ENCODE results near the gene SERINC4. TPM values are rescaled to one million over a fixed set of nuclear protein-coding genes. Genes with fewer than 3 reads are reported as not detected.

Gene SERINC4
- total RNA-seq, 1 experiment from 2014 or later: 0.17 TPM

- Histone ChIP-seq H4K5ac (ENCODE audit: insufficient read length, low read depth, low read length) (no peak overlapping the region), H3K23me2 (ENCODE audit: insufficient read length, low read depth, low read length, poor library complexity, severe bottlenecking) (peaks cover 13% of the 10 kb centered on the region), H3K56ac (ENCODE audit: insufficient read length, low read depth, low read length) (no peak overlapping the region), H3K79me2 (ENCODE audit: insufficient read depth, low read length) (no peaks in the 10 kb centered on the region), H3K4ac (ENCODE audit: low read depth, low read length) (no peak overlapping the region), H3K9ac (ENCODE audit: extremely low read depth, insufficient read length, low read length) (peak overlapping the region; percentile 53), H3T11ph (ENCODE audit: low read length) (no peak overlapping the region), H2BK120ac (ENCODE audit: low read depth, low read length, poor library complexity, severe bottlenecking) (no peak overlapping the region), H2BK20ac (ENCODE audit: low read depth, low read length, poor library complexity, severe bottlenecking) (no peak overlapping the region), H2BK5ac (ENCODE audit: insufficient read length, low read length) (no peak overlapping the region), H3K9me3 (ENCODE audit: control insufficient read depth, low read depth, low read length) (no peaks in the 10 kb centered on the region), H3K23ac (ENCODE audit: insufficient read length, low read depth, low read length) (no peak overlapping the region), H2BK12ac (ENCODE audit: insufficient read length, low read depth, low read length) (no peak overlapping the region), H3K14ac (ENCODE audit: insufficient read depth, low read length) (peak overlapping the region; percentile 64; the same call in 1 of the 2 replicates), H4K20me1 (ENCODE audit: control insufficient read depth, insufficient read depth, insufficient read length) (no peaks in the 10 kb centered on the region), H3K79me1 (ENCODE audit: insufficient read depth, low read depth, low read length, poor library complexity, severe bottlenecking) (no peaks in the 10 kb centered on the region), H2BK15ac (ENCODE audit: low read depth, low read length) (no peak overlapping the region), H4K8ac (replicated peaks; ENCODE audit: insufficient read length, low read depth, low read length) (no peak overlapping the region), H2AFZ (ENCODE audit: low read length) (peak overlapping the region; percentile 17), H3K4me1 (ENCODE audit: insufficient read depth, low read length) (no peaks in the 10 kb centered on the region; the same call in 1 of the 2 replicates), H4K91ac (ENCODE audit: insufficient read length, low read depth, low read length) (no peak overlapping the region), H2AK5ac (ENCODE audit: insufficient read length, low read length) (no peak overlapping the region), H3K18ac (ENCODE audit: insufficient read length, low read depth, low read length) (no peak overlapping the region), H3K27me3 (ENCODE audit: insufficient read depth, low read length) (no peaks in the 10 kb centered on the region), H3K4me2 (ENCODE audit: insufficient read depth, insufficient read length, low read length) (peak overlapping the region; percentile 98), H3K27ac (ENCODE audit: insufficient read length, low read depth, low read length) (no peak overlapping the region)
- Mint-ChIP-seq H3K4me3 (peak overlapping the region; percentile 82 to 92), H3K27me3 (ENCODE audit: low read depth) (no peaks in the 10 kb centered on the region; the same call in 1 of the 2 replicates), H3K27ac (peak overlapping the region in 1 of 3 experiments; percentile 35; a peak in 2 of 7 replicates), H3K4me1 (peaks cover 12 to 13% of the 10 kb centered on the region in 2 experiments), H3K36me3 (ENCODE audit: insufficient read depth in 1 of 3, low read depth in 3 of 3) (peaks cover 5 to 25% (median 10%) of the 10 kb centered on the region in 3 experiments; a peak in 6 of 7 replicates), H3K9me3 (no peaks in the 10 kb centered on the region; a peak in 1 of 5 replicates)
- DNase-seq: peak; percentile 83
- 100% methylated on average over 2 of the region's 31 CpGs for WGBS (ENCODE audit: extremely low coverage, insufficient read length, low lambda C conversion rate)
- peak; percentile 90 for TF ChIP-seq CTCF (conservative IDR thresholded peaks at IDR 0.05)
Observed at GRCh38 chr15:43777267-43777914, 22.6 kb downstream of the SERINC4 start.

All from H9 (cell line).